ENCODE data around the gene NOS1AP.

Gene NOS1AP

GRCh38 chr1:162059721-162060120, 9.8 kb upstream of the NOS1AP start:
- no peaks in the 10 kb centered on the region for H3K36me3 ChIP-seq (ENCODE audit: control insufficient read depth, low read length)
- no peaks in the 10 kb centered on the region for H3K4me1 ChIP-seq (ENCODE audit: control insufficient read depth, low read length)
- no peaks in the 10 kb centered on the region for H3K79me2 ChIP-seq (ENCODE audit: control insufficient read depth, low read length)
- H3K4me2 ChIP-seq (ENCODE audit: low read length) = no peak overlapping the region
- no peaks in the 10 kb centered on the region for H3K9me3 ChIP-seq (ENCODE audit: control insufficient read depth, insufficient read depth, low read length)
- H3F3A ChIP-seq (ENCODE audit: control insufficient read depth, insufficient read depth) = no peaks in the 10 kb centered on the region
- no peaks in the 10 kb centered on the region for H3K9me2 ChIP-seq (replicated peaks; ENCODE audit: control insufficient read depth, low read length)
- H3K27me3 ChIP-seq (ENCODE audit: control insufficient read depth, low read length) = peaks cover 7% of the 10 kb centered on the region; the same call in 1 of the 2 replicates
- no peaks in the 10 kb centered on the region for H4K20me1 ChIP-seq (ENCODE audit: control insufficient read depth, insufficient read depth, low read depth, low read length)
- no peak overlapping the region for H3K27ac ChIP-seq (ENCODE audit: low read depth, low read length)
- H3K4me3 ChIP-seq (ENCODE audit: low read length) = no peak overlapping the region
- no peak for TF ChIP-seq EZH2phosphoT487 (IDR thresholded peaks at IDR 0.05; ENCODE audit: borderline replicate concordance, low read length)
- TF ChIP-seq, protein P1, sequence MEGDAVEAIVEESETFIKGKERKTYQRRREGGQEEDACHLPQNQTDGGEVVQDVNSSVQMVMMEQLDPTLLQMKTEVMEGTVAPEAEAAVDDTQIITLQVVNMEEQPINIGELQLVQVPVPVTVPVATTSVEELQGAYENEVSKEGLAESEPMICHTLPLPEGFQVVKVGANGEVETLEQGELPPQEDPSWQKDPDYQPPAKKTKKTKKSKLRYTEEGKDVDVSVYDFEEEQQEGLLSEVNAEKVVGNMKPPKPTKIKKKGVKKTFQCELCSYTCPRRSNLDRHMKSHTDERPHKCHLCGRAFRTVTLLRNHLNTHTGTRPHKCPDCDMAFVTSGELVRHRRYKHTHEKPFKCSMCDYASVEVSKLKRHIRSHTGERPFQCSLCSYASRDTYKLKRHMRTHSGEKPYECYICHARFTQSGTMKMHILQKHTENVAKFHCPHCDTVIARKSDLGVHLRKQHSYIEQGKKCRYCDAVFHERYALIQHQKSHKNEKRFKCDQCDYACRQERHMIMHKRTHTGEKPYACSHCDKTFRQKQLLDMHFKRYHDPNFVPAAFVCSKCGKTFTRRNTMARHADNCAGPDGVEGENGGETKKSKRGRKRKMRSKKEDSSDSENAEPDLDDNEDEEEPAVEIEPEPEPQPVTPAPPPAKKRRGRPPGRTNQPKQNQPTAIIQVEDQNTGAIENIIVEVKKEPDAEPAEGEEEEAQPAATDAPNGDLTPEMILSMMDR (IDR thresholded peaks at IDR 0.05; ENCODE audit: low read depth, low read length, poor library complexity, severe bottlenecking) = no peak

DNA sequence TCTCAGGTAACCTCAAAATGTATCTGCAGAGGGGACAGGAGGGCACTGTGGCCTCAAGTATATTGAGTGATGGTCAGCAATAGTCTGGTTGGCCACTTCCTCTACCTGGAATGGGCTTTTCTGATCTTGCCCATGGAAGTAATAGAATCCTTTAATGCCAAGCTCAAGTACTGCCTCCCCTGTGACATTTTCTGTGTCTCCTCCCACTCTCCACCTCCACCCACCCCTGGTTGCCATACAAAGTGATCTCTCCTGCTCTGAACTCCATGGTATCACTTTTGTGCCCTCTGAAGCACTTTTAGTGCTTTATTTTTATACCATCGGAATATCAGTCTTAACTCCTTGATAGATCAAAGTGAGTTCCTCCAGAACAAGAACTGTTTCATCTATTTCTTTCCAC, 9.2 kb upstream of the NOS1AP start:
- H3K4me1 ChIP-seq (ENCODE audit: control insufficient read depth, low read length) = no peaks in the 10 kb centered on the region
- peaks cover 7% of the 10 kb centered on the region; the same call in 1 of the 2 replicates for H3K27me3 ChIP-seq (ENCODE audit: control insufficient read depth, low read length)
- no peak overlapping the region for H3K4me2 ChIP-seq (ENCODE audit: low read length)
- H3K9me3 ChIP-seq (ENCODE audit: control insufficient read depth, insufficient read depth, low read length) = no peaks in the 10 kb centered on the region
- H3K9me2 ChIP-seq (replicated peaks; ENCODE audit: control insufficient read depth, low read length) = no peaks in the 10 kb centered on the region
- H3K4me3 ChIP-seq (ENCODE audit: low read length) = no peak overlapping the region
- no peaks in the 10 kb centered on the region for H3K79me2 ChIP-seq (ENCODE audit: control insufficient read depth, low read length)
- no peaks in the 10 kb centered on the region for H4K20me1 ChIP-seq (ENCODE audit: control insufficient read depth, insufficient read depth, low read depth, low read length)
- no peaks in the 10 kb centered on the region for H3F3A ChIP-seq (ENCODE audit: control insufficient read depth, insufficient read depth)
- no peak overlapping the region for H3K27ac ChIP-seq (ENCODE audit: low read depth, low read length)
- no peaks in the 10 kb centered on the region for H3K36me3 ChIP-seq (ENCODE audit: control insufficient read depth, low read length)
- TF ChIP-seq, protein P1 (IDR thresholded peaks at IDR 0.05; ENCODE audit: low read depth, low read length, poor library complexity, severe bottlenecking) = no peak
- no peak for TF ChIP-seq EZH2phosphoT487 (IDR thresholded peaks at IDR 0.05; ENCODE audit: borderline replicate concordance, low read length)

DNA sequence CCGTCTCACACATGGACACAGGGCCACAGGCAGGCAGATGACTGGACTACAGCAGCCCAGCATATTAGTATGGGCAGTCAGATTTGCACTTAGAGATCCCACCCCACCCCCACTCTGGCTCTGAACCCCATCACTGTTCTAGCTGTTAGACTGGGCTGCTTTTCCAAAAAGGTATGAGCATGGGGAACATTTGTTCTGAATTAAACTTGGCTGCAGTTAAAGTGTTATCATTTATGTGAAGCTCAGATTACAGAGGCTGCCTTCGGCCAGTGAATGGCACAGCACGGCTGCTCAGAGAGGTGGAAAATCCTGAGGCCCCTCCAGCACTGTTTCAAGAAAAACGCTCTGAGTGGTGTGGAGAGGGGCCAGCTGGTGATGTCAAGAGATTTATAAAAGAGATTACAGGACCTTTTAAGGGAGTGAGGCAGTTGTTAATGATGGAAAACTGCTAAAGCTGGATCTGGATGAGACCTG, 6.9 kb upstream of the NOS1AP start:
- Histone ChIP-seq H3K27ac (ENCODE audit: low read depth, low read length) (no peak overlapping the region), H3F3A (ENCODE audit: control insufficient read depth, insufficient read depth) (no peaks in the 10 kb centered on the region), H3K4me1 (ENCODE audit: control insufficient read depth, low read length) (no peaks in the 10 kb centered on the region), H3K79me2 (ENCODE audit: control insufficient read depth, low read length) (no peaks in the 10 kb centered on the region), H3K36me3 (ENCODE audit: control insufficient read depth, low read length) (no peaks in the 10 kb centered on the region), H3K4me3 (ENCODE audit: low read length) (no peak overlapping the region), H3K9me3 (ENCODE audit: control insufficient read depth, insufficient read depth, low read length) (no peaks in the 10 kb centered on the region), H3K4me2 (ENCODE audit: low read length) (no peak overlapping the region), H3K27me3 (ENCODE audit: control insufficient read depth, low read length) (peaks cover 9% of the 10 kb centered on the region; the same call in 1 of the 2 replicates), H4K20me1 (ENCODE audit: control insufficient read depth, insufficient read depth, low read depth, low read length) (no peaks in the 10 kb centered on the region), H3K9me2 (replicated peaks; ENCODE audit: control insufficient read depth, low read length) (no peaks in the 10 kb centered on the region)
- no peak for TF ChIP-seq EZH2phosphoT487 (IDR thresholded peaks at IDR 0.05; ENCODE audit: borderline replicate concordance, low read length)
- TF ChIP-seq, protein P1 (IDR thresholded peaks at IDR 0.05; ENCODE audit: low read depth, low read length, poor library complexity, severe bottlenecking) = no peak

Measured in DOHH2 (cell line).